Endodermal cell (in vitro differentiated cells): Measurements from ENCODE around the gene ST6GALNAC6. TPM values are rescaled to one million over a fixed set of nuclear protein-coding genes. Genes with fewer than 3 reads are reported as not detected.

Experiments used
- DNase-seq: peaks from one replicate; pipeline ENCODE4 v3.0.0-alpha.2; 2017
- H3K27ac ChIP-seq: 2 replicates; pipeline ENCODE4 v1.5.1; 2013; ENCODE audit warnings: mild to moderate bottlenecking, low read depth, low read length, moderate library complexity
- H3K27me3 ChIP-seq: 2 replicates; pipeline ENCODE4 v1.6.1; 2013; ENCODE audit warnings: mild to moderate bottlenecking, low read length, moderate library complexity; ENCODE audit not compliant: insufficient read depth, control insufficient read depth, poor library complexity, severe bottlenecking
- H3K36me3 ChIP-seq: 2 replicates; pipeline ENCODE4 v1.7.0; 2013; ENCODE audit warnings: mild to moderate bottlenecking, low read length, moderate library complexity; ENCODE audit not compliant: control insufficient read depth, insufficient read depth
- H3K4me1 ChIP-seq: one replicate; pipeline ENCODE4 v1.7.0; 2013; ENCODE audit warnings: low read length; ENCODE audit not compliant: control insufficient read depth, insufficient read depth
- H3K4me3 ChIP-seq: 2 replicates; pipeline ENCODE4 v1.5.1; 2013; ENCODE audit warnings: mild to moderate bottlenecking, low read length, moderate library complexity
- H3K9ac ChIP-seq: 2 replicates; pipeline ENCODE4 v1.6.1; 2013; ENCODE audit warnings: mild to moderate bottlenecking, low read length, moderate library complexity; ENCODE audit not compliant: poor library complexity, severe bottlenecking; ENCODE audit errors: extremely low read depth
- H3K9me3 ChIP-seq: 2 replicates; pipeline ENCODE4 v1.6.1; 2013; ENCODE audit warnings: mild to moderate bottlenecking, low read length, moderate library complexity; ENCODE audit not compliant: control insufficient read depth
- H3K27ac Mint-ChIP-seq: 2 replicates; pipeline ENCODE4 v1.8.0; 2020; ENCODE audit warnings: mixed read lengths
- H3K27me3 Mint-ChIP-seq: 2 replicates; pipeline ENCODE4 v1.8.0; 2021; ENCODE audit warnings: mild to moderate bottlenecking, mixed read lengths; ENCODE audit not compliant: insufficient read depth
- H3K36me3 Mint-ChIP-seq: 2 replicates; pipeline ENCODE4 v1.8.0; 2020; ENCODE audit warnings: low read depth, mixed read lengths
- H3K4me1 Mint-ChIP-seq: 2 replicates; pipeline ENCODE4 v1.8.0; 2020; ENCODE audit warnings: mixed read lengths
- H3K4me3 Mint-ChIP-seq: 2 replicates; pipeline ENCODE4 v1.8.0; 2020; ENCODE audit warnings: mild to moderate bottlenecking, moderate library complexity, mixed read lengths
- H3K9me3 Mint-ChIP-seq: 2 replicates; pipeline ENCODE4 v1.8.0; 2020; ENCODE audit warnings: mild to moderate bottlenecking, mixed read lengths
- CTCF ChIP-seq: fragments of 200-600 bp; sonication (generic); conservative IDR thresholded peaks from 2 replicates; pipeline ENCODE4 v1.5.0; 2021; ENCODE audit warnings: antibody characterized with exemption, mild to moderate bottlenecking
- WGBS, 2 experiments: methylation state at CpG; one replicate each; pipeline versions ENCODE4 v1.1.5 to v1.1.7; 2013; ENCODE audit warnings: missing lambda C conversion rate in 2 of 2, mixed read lengths in 1 of 2; ENCODE audit not compliant: insufficient coverage in 1 of 2, insufficient read length in 1 of 2; 5-methylcytosine and 5-hydroxymethylcytosine counted together
- total RNA-seq, 2 donors: library from RNA; stranded (reverse); fragmentation: NEBNext Ultra II Directional in 1 of 2; extraction: Animal tissue kit (Norgen Biotek cat#: 25700) in 1 of 2; gene quantifications; 2 replicates in 1 of 2; 3 replicates in 1 of 2; pipeline ENCODE4 v1.2.1, GENCODE V29; 2021

Gene ST6GALNAC6
- total RNA-seq, 2 donors from 2014 or later = 42.3 to 44.2 TPM

GRCh38 chr9:127907867-127908659 is 8.7 kb upstream of the ST6GALNAC6 start:
- WGBS, 2 experiments = 87 to 90% methylated on average over 28 to 35 of the region's 35 CpGs
- Mint-ChIP-seq H3K4me1 (peaks cover 14% of the 10 kb centered on the region), H3K27ac (no peak overlapping the region), H3K9me3 (no peaks in the 10 kb centered on the region), H3K4me3 (no peak overlapping the region), H3K36me3 (no peaks in the 10 kb centered on the region), H3K27me3 (no peaks in the 10 kb centered on the region)
- Histone ChIP-seq H3K36me3 (no peaks in the 10 kb centered on the region), H3K27ac (no peak overlapping the region), H3K4me3 (no peak overlapping the region), H3K9ac (no peak overlapping the region), H3K4me1 (no peaks in the 10 kb centered on the region), H3K9me3 (no peaks in the 10 kb centered on the region), H3K27me3 (no peaks in the 10 kb centered on the region)
- TF ChIP-seq CTCF = no peak
- no peak for DNase-seq

- Mint-ChIP-seq H3K27me3 (no peaks in the 10 kb centered on the region), H3K4me1 (peaks cover 14% of the 10 kb centered on the region), H3K36me3 (no peaks in the 10 kb centered on the region), H3K9me3 (no peaks in the 10 kb centered on the region), H3K27ac (no peak overlapping the region), H3K4me3 (no peak overlapping the region)
- Histone ChIP-seq H3K9ac (no peak overlapping the region), H3K4me1 (no peaks in the 10 kb centered on the region), H3K4me3 (no peak overlapping the region), H3K36me3 (no peaks in the 10 kb centered on the region), H3K27me3 (no peaks in the 10 kb centered on the region), H3K9me3 (no peaks in the 10 kb centered on the region), H3K27ac (no peak overlapping the region)
- no peak for TF ChIP-seq CTCF
- DNase-seq = no peak
- 91 to 96% methylated on average over 9 to 12 of the region's 12 CpGs for WGBS, 2 experiments
Observed at GRCh38 chr9:127905788-127906191, 6.4 kb upstream of the ST6GALNAC6 start.

- 91 to 100% methylated on average over 1 to 5 of the region's 5 CpGs for WGBS, 2 experiments
- no peak overlapping the region for H3K9ac ChIP-seq
- no peak for DNase-seq
- no peak for TF ChIP-seq CTCF
- peak overlapping the region; percentile 64 for H3K27ac Mint-ChIP-seq
- no peaks in the 10 kb centered on the region for H3K9me3 ChIP-seq
- no peaks in the 10 kb centered on the region for H3K36me3 Mint-ChIP-seq
- no peaks in the 10 kb centered on the region for H3K27me3 Mint-ChIP-seq
- no peak overlapping the region for H3K4me3 Mint-ChIP-seq
- H3K27ac ChIP-seq = peak overlapping the region; percentile 29
- H3K9me3 Mint-ChIP-seq = no peaks in the 10 kb centered on the region
- no peaks in the 10 kb centered on the region for H3K27me3 ChIP-seq
- H3K4me1 Mint-ChIP-seq = peaks cover 14% of the 10 kb centered on the region
- no peaks in the 10 kb centered on the region for H3K4me1 ChIP-seq
- no peaks in the 10 kb centered on the region for H3K36me3 ChIP-seq
- no peak overlapping the region for H3K4me3 ChIP-seq
Observed at GRCh38 chr9:127905004-127905728, 5.8 kb upstream of the ST6GALNAC6 start.
